C4-2B (cell line): ENCODE data around the gene ZNF695.

Source experiments
- ZFX ChIP-seq: fragments of 450-650 bp; IDR thresholded peaks from 2 replicates; pipeline ENCODE4 v1.6.1; 2017
- TF ChIP-seq, protein P1 (sequence below): fragments of 450-650 bp; conservative IDR thresholded peaks from 2 replicates; pipeline ENCODE4 v1.5.1; 2017; ENCODE audit warnings: mild to moderate bottlenecking

DNA sequence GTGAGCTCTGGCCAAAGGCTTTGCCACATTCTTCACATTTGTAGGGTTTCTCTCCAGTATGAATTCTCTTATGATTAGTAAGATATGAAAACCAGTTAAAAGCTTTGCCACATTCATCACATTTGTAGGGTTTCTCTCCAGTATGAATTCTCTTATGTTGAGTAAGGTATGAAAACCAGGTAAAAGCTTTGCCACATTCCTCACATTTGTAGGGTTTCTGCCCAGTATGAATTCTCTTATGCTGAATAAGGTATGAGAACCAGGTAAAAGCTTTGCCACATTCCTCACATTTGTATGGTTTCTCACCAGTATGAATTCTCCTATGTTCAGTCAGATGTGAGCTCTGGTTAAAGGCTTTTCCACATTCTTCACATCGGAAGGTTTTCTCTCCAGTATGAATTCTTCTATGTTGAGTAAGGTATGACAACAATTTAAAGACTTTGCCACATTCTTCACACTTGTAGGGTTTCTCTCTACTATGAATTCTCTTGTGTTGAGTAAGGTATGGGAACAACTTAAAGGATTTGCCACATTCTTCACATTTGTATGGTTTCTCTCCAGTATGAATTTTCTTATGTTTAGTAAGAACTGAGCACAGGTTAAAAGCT lies 20.7 kb downstream of the ZNF695 start:
- TF ChIP-seq, protein P1, sequence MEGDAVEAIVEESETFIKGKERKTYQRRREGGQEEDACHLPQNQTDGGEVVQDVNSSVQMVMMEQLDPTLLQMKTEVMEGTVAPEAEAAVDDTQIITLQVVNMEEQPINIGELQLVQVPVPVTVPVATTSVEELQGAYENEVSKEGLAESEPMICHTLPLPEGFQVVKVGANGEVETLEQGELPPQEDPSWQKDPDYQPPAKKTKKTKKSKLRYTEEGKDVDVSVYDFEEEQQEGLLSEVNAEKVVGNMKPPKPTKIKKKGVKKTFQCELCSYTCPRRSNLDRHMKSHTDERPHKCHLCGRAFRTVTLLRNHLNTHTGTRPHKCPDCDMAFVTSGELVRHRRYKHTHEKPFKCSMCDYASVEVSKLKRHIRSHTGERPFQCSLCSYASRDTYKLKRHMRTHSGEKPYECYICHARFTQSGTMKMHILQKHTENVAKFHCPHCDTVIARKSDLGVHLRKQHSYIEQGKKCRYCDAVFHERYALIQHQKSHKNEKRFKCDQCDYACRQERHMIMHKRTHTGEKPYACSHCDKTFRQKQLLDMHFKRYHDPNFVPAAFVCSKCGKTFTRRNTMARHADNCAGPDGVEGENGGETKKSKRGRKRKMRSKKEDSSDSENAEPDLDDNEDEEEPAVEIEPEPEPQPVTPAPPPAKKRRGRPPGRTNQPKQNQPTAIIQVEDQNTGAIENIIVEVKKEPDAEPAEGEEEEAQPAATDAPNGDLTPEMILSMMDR = no peak
- TF ChIP-seq ZFX = no peak
